ENCODE data around the gene NRCAM. TPM values are rescaled to one million over a fixed set of nuclear protein-coding genes. Genes with fewer than 3 reads are reported as not detected.

NRCAM gene
- total RNA-seq, 2 donors from 2014 or later = 17.9 to 28.2 TPM

- no peak overlapping the region for H3K4me3 ChIP-seq (ENCODE audit: low read length)
- no peak for DNase-seq
- WGBS, 2 experiments (ENCODE audit: insufficient coverage in 1 of 2, insufficient read length in 1 of 2) = 78% methylated on average over 1 of the region's 1 CpG; no CpG with 5 or more reads in 1 of the 2 experiments
- no peaks in the 10 kb centered on the region for H3K27me3 ChIP-seq (ENCODE audit: control insufficient read depth, insufficient read depth, low read length, poor library complexity, severe bottlenecking)
- Mint-ChIP-seq H3K27ac (no peak overlapping the region), H3K4me3 (no peak overlapping the region), H3K4me1 (peaks cover 30% of the 10 kb centered on the region), H3K27me3 (ENCODE audit: insufficient read depth) (no peaks in the 10 kb centered on the region), H3K9me3 (no peaks in the 10 kb centered on the region), H3K36me3 (ENCODE audit: low read depth) (no peaks in the 10 kb centered on the region)
- no peaks in the 10 kb centered on the region for H3K36me3 ChIP-seq (ENCODE audit: control insufficient read depth, insufficient read depth, low read length)
- H3K27ac ChIP-seq (ENCODE audit: low read depth, low read length) = no peak overlapping the region
- no peaks in the 10 kb centered on the region for H3K9me3 ChIP-seq (ENCODE audit: control insufficient read depth, low read length)
- H3K4me1 ChIP-seq (ENCODE audit: control insufficient read depth, insufficient read depth, low read length) = peaks cover 19% of the 10 kb centered on the region
- H3K9ac ChIP-seq (ENCODE audit: extremely low read depth, low read length, poor library complexity, severe bottlenecking) = no peak overlapping the region
- TF ChIP-seq CTCF (conservative IDR thresholded peaks at IDR 0.05) = no peak
These were observed 356.5 kb downstream of the NRCAM start for GRCh38 chr7:108099713-108100112.

GRCh38 chr7:108097703-108098102 is 358.5 kb downstream of the NRCAM start:
- no peak overlapping the region for H3K27ac ChIP-seq (ENCODE audit: low read depth, low read length)
- WGBS, 2 experiments (ENCODE audit: insufficient coverage in 1 of 2, insufficient read length in 1 of 2) = 76 to 92% methylated on average over 2 to 7 of the region's 7 CpGs

More at GRCh38 chr7:108097703-108098102, 358.5 kb downstream of the NRCAM start:
- Mint-ChIP-seq H3K27ac (no peak overlapping the region), H3K4me3 (no peak overlapping the region), H3K9me3 (no peaks in the 10 kb centered on the region), H3K4me1 (peaks cover 26% of the 10 kb centered on the region), H3K27me3 (ENCODE audit: insufficient read depth) (no peaks in the 10 kb centered on the region), H3K36me3 (ENCODE audit: low read depth) (no peaks in the 10 kb centered on the region)
- peak; percentile 72 for TF ChIP-seq CTCF (conservative IDR thresholded peaks at IDR 0.05)
- Histone ChIP-seq H3K36me3 (ENCODE audit: control insufficient read depth, insufficient read depth, low read length) (no peaks in the 10 kb centered on the region), H3K27me3 (ENCODE audit: control insufficient read depth, insufficient read depth, low read length, poor library complexity, severe bottlenecking) (no peaks in the 10 kb centered on the region), H3K9ac (ENCODE audit: extremely low read depth, low read length, poor library complexity, severe bottlenecking) (no peak overlapping the region), H3K4me3 (ENCODE audit: low read length) (no peak overlapping the region), H3K9me3 (ENCODE audit: control insufficient read depth, low read length) (no peaks in the 10 kb centered on the region), H3K4me1 (ENCODE audit: control insufficient read depth, insufficient read depth, low read length) (peaks cover 15% of the 10 kb centered on the region)
- DNase-seq = no peak

Other genes starting within 250 kb of the NRCAM start
- 10 to 100 TPM; 15.9 to 20.1 TPM for gene PNPLA8, start 69.7 kb upstream of the NRCAM start, total RNA-seq
- 10 to 100 TPM; 21.5 to 23.8 TPM for gene THAP5, start 113.3 kb upstream of the NRCAM start, total RNA-seq
- 10 to 100 TPM; 14.4 to 16.6 TPM for gene DNAJB9, start 113.4 kb upstream of the NRCAM start, total RNA-seq